ENCODE results near the gene TMPRSS11E. TPM values are rescaled to one million over a fixed set of nuclear protein-coding genes. Genes with fewer than 3 reads are reported as not detected.
"Not testable (repeated sequence)": the region's sequence is repeated elsewhere in the genome, so short reads cannot be mapped to it uniquely, and the experiment has no call there.

Gene TMPRSS11E
- total RNA-seq, 2 donors from 2014 or later: not detected

- no peaks in the 10 kb centered on the region for H3K36me3 ChIP-seq
- H3K4me3 ChIP-seq: no peak overlapping the region
- no peaks in the 10 kb centered on the region for H3K9me3 ChIP-seq
- TF ChIP-seq, protein P1, sequence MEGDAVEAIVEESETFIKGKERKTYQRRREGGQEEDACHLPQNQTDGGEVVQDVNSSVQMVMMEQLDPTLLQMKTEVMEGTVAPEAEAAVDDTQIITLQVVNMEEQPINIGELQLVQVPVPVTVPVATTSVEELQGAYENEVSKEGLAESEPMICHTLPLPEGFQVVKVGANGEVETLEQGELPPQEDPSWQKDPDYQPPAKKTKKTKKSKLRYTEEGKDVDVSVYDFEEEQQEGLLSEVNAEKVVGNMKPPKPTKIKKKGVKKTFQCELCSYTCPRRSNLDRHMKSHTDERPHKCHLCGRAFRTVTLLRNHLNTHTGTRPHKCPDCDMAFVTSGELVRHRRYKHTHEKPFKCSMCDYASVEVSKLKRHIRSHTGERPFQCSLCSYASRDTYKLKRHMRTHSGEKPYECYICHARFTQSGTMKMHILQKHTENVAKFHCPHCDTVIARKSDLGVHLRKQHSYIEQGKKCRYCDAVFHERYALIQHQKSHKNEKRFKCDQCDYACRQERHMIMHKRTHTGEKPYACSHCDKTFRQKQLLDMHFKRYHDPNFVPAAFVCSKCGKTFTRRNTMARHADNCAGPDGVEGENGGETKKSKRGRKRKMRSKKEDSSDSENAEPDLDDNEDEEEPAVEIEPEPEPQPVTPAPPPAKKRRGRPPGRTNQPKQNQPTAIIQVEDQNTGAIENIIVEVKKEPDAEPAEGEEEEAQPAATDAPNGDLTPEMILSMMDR (IDR thresholded peaks at IDR 0.05): no peak
- no peak overlapping the region for H3K27ac ChIP-seq
- no peaks in the 10 kb centered on the region for H3K4me1 ChIP-seq
- H3K27me3 ChIP-seq: no peaks in the 10 kb centered on the region
- no peak for DNase-seq (ENCODE audit: low spot score)
Measured at GRCh38 chr4:68407868-68408190, 39.4 kb upstream of the TMPRSS11E start.

DNA sequence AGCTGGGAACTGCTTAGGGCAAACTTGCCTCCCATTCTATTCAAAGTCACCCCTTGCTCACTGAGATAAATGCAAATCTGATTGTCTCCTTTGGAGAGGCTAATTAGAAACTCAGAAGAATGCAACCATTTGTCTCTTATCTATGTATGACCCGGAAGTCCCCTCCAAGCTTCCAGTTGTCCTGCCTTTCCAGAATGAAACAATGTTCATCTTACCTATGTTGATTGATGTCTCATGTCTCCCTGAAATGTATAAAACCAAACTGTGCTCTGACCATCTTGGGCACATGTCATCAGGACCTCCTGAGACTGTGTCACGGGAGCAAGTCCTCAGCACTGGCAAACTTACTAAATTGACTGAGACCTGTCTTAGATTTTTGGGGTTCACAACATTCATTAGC lies 37.1 kb upstream of the TMPRSS11E start:
- Histone ChIP-seq H3K36me3 (no peaks in the 10 kb centered on the region), H3K4me3 (no peak overlapping the region), H3K27ac (no peak overlapping the region), H3K27me3 (no peaks in the 10 kb centered on the region), H3K4me1 (no peaks in the 10 kb centered on the region), H3K9me3 (no peaks in the 10 kb centered on the region)
- no peak for DNase-seq (ENCODE audit: low spot score)
- TF ChIP-seq, protein P1 (IDR thresholded peaks at IDR 0.05): no peak

GRCh38 chr4:68410643-68411042 lies 36.6 kb upstream of the TMPRSS11E start:
- H3K27me3 ChIP-seq: no peaks in the 10 kb centered on the region
- no peaks in the 10 kb centered on the region for H3K36me3 ChIP-seq
- H3K9me3 ChIP-seq: no peaks in the 10 kb centered on the region
- no peaks in the 10 kb centered on the region for H3K4me1 ChIP-seq
- H3K4me3 ChIP-seq: no peak overlapping the region
- TF ChIP-seq, protein P1 (IDR thresholded peaks at IDR 0.05): no peak
- DNase-seq (ENCODE audit: low spot score): no peak
- no peak overlapping the region for H3K27ac ChIP-seq

DNA sequence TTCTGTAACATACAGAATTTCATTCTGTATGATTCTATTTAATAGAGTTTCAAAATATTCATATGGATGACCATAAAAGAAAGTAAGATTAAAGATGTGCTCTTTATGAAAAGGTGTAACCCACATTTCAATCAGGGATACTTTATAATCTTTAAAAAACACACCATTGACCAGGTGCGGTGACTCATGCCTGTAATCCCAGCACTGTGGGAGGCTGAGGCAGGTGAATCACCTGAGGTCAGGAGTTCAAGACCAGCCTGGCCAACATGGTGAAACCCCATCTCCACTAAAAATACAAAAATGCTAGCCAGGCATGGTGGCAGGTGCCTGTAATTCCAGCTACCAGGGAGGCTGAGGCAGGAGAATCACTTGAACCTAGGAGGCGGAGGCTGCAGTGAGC lies 35.2 kb upstream of the TMPRSS11E start:
- not testable (repeated sequence) for H3K27me3 ChIP-seq; H3K4me1 ChIP-seq; H3K4me3 ChIP-seq; DNase-seq (ENCODE audit: low spot score); H3K9me3 ChIP-seq; H3K27ac ChIP-seq; H3K36me3 ChIP-seq

DNA sequence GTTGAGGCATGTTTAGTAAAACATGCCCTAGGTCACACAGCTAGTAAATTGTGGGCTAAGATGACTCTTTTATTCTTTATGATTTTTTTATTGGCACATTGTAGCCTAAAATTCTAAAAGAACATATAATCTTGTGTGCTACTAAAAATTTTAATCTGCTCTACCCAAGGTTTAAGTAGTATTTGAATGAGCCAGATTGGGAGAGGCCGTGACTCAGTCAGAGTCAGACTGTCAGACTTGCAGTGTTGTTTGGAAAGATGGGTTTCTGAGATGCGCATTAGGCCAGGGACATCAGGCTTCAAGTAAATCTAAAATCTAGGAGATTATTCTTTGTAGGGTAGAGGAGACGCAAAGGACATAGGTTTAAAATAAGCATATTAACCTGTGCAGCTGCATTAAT lies 30.7 kb upstream of the TMPRSS11E start:
- no peaks in the 10 kb centered on the region for H3K36me3 ChIP-seq
- peaks cover 0 to 6% of the 10 kb centered on the region in 2 donors for H3K9me3 ChIP-seq
- H3K27ac ChIP-seq: no peak overlapping the region
- no peaks in the 10 kb centered on the region for H3K27me3 ChIP-seq
- DNase-seq (ENCODE audit: low spot score): no peak
- TF ChIP-seq, protein P1 (IDR thresholded peaks at IDR 0.05): no peak
- H3K4me3 ChIP-seq: no peak overlapping the region
- no peaks in the 10 kb centered on the region for H3K4me1 ChIP-seq

DNA sequence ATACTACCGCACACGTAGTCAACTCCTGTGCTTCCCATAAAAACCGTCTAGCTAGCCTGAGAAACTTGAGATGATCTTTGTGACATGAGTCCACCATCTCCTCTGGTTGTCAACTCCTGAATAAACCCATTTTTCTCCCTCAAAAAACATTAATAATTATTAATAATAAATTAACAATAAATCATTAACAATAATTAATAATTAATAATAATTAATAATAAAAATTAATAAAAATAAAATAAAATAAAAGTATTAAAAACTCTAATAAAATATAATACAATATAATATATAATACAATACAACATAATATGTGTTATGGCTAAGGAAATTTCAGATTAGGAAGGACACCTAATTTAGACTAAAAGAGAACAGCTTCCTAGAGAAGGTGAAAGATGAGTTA lies 20.7 kb upstream of the TMPRSS11E start:
- no peak overlapping the region for H3K4me3 ChIP-seq
- DNase-seq (ENCODE audit: low spot score): no peak
- H3K27ac ChIP-seq: no peak overlapping the region
- TF ChIP-seq, protein P1 (IDR thresholded peaks at IDR 0.05): no peak
- H3K36me3 ChIP-seq: no peaks in the 10 kb centered on the region
- no peaks in the 10 kb centered on the region for H3K27me3 ChIP-seq
- H3K9me3 ChIP-seq: no peaks in the 10 kb centered on the region
- H3K4me1 ChIP-seq: no peaks in the 10 kb centered on the region
